ENCODE measurements around the gene KCND3.

KCND3 gene

DNA sequence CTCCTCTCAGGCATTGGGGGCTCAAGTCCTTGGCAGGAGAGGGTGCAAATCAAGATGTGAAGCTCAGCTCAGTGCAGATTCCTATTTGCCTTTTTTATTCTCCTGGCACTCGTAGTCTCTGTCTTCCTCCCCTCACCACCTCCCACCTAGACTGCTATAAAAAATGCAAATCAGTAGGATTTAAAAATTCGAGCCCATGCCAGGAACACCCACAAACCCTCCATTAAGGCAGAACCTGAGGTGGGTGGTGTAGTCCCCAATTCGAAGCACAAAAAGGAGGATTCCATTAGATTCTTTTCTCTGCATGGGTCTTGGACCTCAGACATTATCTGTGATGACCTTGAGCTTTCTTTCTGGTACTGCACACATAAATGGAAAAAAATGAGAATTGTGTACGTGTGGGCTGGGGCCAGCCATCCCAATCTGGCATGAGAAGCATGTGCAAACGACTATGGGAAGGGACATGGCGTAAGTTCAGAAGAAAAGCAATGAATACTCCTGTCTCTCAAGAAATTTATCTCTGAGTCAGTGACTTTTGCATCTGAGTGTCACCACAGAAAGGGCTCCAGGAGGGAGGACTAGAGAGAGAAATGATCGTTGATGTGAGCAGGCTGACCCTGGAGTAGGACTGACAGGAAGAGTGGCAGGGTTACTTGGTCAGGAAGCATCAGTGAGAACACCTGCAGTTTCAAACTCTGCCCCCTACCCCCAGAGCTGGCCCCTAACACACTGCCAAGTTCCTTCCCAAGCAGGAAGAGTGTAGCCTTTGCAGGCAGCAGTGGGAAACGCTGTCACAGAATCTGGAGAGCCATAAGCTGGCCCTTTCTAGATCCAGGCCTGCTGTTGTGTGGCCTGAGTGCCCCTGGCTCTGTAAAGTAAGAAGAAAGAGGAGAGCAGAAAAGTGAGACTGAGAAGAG is 252.0 kb downstream of the KCND3 start:
- DNase-seq: no peak

GRCh38 chr1:111736548-111737215 is 252.8 kb downstream of the KCND3 start:
- DNase-seq: no peak

- no peak for DNase-seq
These were observed 253.5 kb downstream of the KCND3 start for GRCh38 chr1:111735858-111736544.

DNA sequence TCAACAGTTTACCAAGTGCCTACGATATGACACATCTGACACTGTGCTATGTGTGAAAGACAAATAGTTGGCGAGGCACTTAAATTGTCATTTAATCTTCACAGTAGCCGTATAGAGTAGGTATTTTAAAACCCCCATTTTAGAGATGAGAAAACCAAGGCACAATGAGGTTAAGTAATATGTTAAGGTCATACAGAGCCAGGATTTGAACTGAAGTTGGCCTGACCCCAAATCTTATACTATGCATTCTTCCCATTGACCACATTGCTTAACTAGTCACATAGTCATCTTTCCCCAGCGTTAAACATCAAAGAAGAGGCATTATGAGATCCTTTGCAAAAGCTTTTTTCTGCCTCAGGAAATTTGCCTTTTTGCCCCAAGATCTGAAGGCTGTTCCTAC is 254.1 kb downstream of the KCND3 start:
- DNase-seq: no peak

GRCh38 chr1:111734856-111735255 is 254.6 kb downstream of the KCND3 start:
- no peak for DNase-seq

GRCh38 chr1:111734426-111734825 is 255.0 kb downstream of the KCND3 start:
- no peak for DNase-seq

GRCh38 chr1:111733992-111734341 is 255.5 kb downstream of the KCND3 start:
- DNase-seq: no peak

GRCh38 chr1:111733183-111733991 is 256.1 kb downstream of the KCND3 start:
- DNase-seq: no peak

- DNase-seq: no peak
These were observed 256.8 kb downstream of the KCND3 start for GRCh38 chr1:111732718-111733117.

DNA sequence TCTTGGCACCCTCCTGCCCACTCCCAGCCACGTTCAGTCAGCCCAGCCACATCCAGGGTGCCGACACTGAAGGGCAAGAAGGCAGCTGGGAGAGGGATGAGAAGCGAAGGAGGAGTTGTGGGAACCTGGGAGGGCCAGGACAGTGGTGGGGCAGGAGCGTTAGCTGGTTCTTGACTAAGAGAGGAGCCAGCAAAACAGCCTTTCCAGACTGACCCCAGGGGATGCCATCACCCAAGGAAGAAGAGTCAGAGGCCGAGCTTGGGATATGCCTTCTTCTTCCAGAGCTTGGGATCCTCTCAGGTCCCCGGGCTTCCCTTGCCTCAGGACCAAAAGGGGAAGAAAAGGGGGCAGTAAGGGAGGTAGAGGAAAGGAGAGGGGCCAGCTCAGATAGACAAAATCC is 257.5 kb downstream of the KCND3 start:
- no peak for DNase-seq

DNA sequence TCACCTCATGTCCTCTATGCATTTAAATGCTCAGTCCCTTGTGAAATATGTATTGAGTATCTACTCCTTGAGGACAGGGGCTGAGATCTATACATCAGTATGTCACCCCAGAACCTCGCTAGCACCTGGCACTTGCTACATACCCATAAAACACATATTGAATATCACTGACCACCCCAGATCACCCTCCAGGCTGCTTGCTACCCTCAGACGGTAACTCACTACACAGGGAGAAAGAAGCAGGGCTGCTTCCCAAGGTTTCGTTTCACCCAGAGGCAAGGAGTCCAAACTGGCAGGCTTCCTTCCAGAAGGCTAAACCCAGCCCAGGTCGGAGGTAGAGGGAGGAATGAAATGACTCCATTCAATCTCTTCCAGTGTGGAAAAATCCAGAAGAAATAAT is 258.8 kb downstream of the KCND3 start:
- DNase-seq: no peak

- no peak for DNase-seq
These were observed 259.4 kb downstream of the KCND3 start for GRCh38 chr1:111729946-111730681.

DNA sequence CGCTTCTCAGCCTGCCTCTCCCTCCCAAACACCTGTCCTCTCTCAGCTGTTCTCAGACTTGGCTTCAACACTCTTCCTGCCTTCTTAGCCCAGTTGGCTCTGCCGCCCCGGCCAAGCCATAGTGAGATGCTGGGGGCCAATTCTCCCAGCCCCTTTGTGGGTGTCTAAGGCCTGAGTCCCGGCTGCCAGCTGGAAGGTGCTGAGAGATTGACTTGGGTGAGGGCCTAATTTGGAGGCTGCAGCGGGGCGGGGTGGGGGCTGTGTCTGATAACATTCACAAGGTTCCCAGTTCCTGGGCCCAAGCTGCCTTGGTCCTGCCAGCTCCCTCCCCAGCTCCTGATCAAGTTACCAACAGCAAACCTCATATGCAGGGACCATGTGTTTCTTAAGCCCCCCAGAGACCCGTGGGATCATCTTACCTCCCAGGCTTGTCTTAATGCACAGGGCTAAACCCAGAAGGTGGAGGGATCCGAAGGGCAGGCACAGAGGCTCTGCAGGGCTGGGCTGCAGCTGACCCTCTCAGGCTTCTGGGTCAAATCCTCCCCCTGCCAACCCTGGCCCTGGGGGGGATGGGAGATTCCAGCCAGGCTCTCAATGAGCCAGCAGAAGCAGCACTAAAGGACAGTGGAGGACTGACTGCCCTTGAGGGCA is 260.1 kb downstream of the KCND3 start:
- DNase-seq: no peak

GRCh38 chr1:111727056-111727455 is 262.4 kb downstream of the KCND3 start:
- no peak for DNase-seq

- DNase-seq: no peak
These were observed 264.3 kb downstream of the KCND3 start for GRCh38 chr1:111725192-111725591.

- no peak for DNase-seq
These were observed 265.6 kb downstream of the KCND3 start for GRCh38 chr1:111723871-111724270.

DNA sequence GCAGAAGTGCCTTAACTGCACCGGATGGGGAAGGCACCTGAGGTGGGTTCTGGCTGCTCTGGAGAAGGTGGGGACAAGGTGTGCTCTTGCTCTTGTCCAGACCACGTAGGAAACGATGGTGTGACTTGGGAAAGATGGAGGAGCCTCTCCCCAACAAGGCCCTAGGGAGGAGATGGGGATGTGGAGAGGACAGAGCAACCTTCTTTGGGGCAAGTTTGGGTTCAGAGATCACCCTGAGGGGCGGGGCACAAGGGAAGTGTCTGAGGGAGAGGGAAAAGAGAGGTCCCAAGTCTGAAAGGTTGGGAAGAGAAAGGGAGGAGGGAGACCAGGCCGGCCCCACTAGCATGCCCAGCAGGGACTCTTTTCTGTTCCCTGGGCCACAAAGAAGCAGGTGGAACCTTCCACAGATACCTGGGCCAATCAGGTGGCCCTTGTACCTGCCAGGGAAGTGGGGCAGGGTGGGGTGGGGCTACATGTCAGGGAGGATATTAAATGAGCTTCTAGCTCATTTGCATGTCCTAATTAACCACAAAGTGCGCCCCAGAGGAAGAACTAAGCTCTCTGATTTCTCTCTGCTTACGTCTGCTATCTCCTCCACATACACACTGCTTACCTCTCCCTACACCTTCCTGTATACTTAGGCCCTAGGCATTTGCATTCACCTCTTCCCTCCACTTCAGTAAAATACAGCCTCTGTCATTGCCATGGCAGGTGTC is 266.2 kb downstream of the KCND3 start:
- peak; percentile 34 for DNase-seq

GRCh38 chr1:111720977-111721786 is 268.3 kb downstream of the KCND3 start:
- DNase-seq: no peak
